ENCODE data around the gene RNF227.

Gene RNF227

GRCh38 chr17:7916385-7916682 is 245 bp upstream of the RNF227 start:
- no peak for DNase-seq
- no peak for TF ChIP-seq GATA1 (IDR thresholded peaks at IDR 0.05; ENCODE audit: low read depth, low read length)
- no peak for TF ChIP-seq POLR2A (IDR thresholded peaks at IDR 0.05; ENCODE audit: low read length)

GRCh38 chr17:7915179-7915610 is 894 bp downstream of the RNF227 start:
- DNase-seq = no peak
- TF ChIP-seq POLR2A (IDR thresholded peaks at IDR 0.05; ENCODE audit: low read length) (no peak), GATA1 (IDR thresholded peaks at IDR 0.05; ENCODE audit: low read depth, low read length) (no peak)

- no peak for TF ChIP-seq GATA1 (IDR thresholded peaks at IDR 0.05; ENCODE audit: low read depth, low read length)
- peak; percentile 86 to 91 for DNase-seq
These were observed 3.1 kb downstream of the RNF227 start for GRCh38 chr17:7912927-7913524.

GRCh38 chr17:7911116-7911515 is 5.0 kb downstream of the RNF227 start:
- no peak for DNase-seq
- TF ChIP-seq POLR2A (IDR thresholded peaks at IDR 0.05; ENCODE audit: low read length) (no peak), GATA1 (IDR thresholded peaks at IDR 0.05; ENCODE audit: low read depth, low read length) (no peak)

GRCh38 chr17:7910711-7911110 is 5.4 kb downstream of the RNF227 start:
- DNase-seq = no peak
- TF ChIP-seq POLR2A (IDR thresholded peaks at IDR 0.05; ENCODE audit: low read length) = no peak
- TF ChIP-seq GATA1 (IDR thresholded peaks at IDR 0.05; ENCODE audit: low read depth, low read length) = no peak

DNA sequence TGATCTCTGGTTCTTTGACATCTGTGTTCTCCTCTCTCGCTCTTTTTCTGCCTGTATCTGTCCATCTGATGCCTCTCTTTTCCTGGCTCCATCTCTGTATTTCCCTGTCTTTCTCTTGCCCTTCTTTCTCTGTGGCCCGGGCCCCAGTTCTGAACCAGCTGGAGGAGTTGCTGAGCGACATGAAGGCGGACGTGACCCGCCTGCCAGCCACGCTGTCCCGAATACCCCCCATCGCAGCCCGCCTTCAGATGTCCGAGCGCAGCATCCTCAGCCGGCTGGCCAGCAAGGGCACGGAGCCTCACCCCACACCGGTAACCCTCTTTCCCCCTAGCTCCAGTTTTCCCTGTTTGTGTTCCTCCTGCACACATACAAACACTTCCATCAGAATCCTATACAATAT is 5.8 kb downstream of the RNF227 start:
- DNase-seq = no peak
- no peak for TF ChIP-seq POLR2A (IDR thresholded peaks at IDR 0.05; ENCODE audit: low read length)
- TF ChIP-seq GATA1 (IDR thresholded peaks at IDR 0.05; ENCODE audit: low read depth, low read length) = no peak

- DNase-seq = no peak
- no peak for TF ChIP-seq POLR2A (IDR thresholded peaks at IDR 0.05; ENCODE audit: low read length)
- no peak for TF ChIP-seq GATA1 (IDR thresholded peaks at IDR 0.05; ENCODE audit: low read depth, low read length)
These were observed 7.0 kb downstream of the RNF227 start for GRCh38 chr17:7909089-7909488.

- TF ChIP-seq POLR2A (IDR thresholded peaks at IDR 0.05; ENCODE audit: low read length) = no peak
- no peak for TF ChIP-seq GATA1 (IDR thresholded peaks at IDR 0.05; ENCODE audit: low read depth, low read length)
These were observed 12.7 kb downstream of the RNF227 start for GRCh38 chr17:7903154-7904103.

GRCh38 chr17:7897773-7898172 is 18.3 kb downstream of the RNF227 start:
- DNase-seq = peak; percentile 56 to 59
- TF ChIP-seq POLR2A (IDR thresholded peaks at IDR 0.05; ENCODE audit: low read length) (no peak), GATA1 (IDR thresholded peaks at IDR 0.05; ENCODE audit: low read depth, low read length) (no peak)

More at GRCh38 chr17:7903154-7904103, 12.7 kb downstream of the RNF227 start:
- DNase-seq = no peak

GRCh38 chr17:7897090-7897489 is 19.0 kb downstream of the RNF227 start:
- TF ChIP-seq GATA1 (IDR thresholded peaks at IDR 0.05; ENCODE audit: low read depth, low read length) (no peak), POLR2A (IDR thresholded peaks at IDR 0.05; ENCODE audit: low read length) (no peak)
- no peak for DNase-seq

GRCh38 chr17:7894866-7895265 is 21.2 kb downstream of the RNF227 start:
- DNase-seq = no peak
- no peak for TF ChIP-seq GATA1 (IDR thresholded peaks at IDR 0.05; ENCODE audit: low read depth, low read length)
- no peak for TF ChIP-seq POLR2A (IDR thresholded peaks at IDR 0.05; ENCODE audit: low read length)

DNA sequence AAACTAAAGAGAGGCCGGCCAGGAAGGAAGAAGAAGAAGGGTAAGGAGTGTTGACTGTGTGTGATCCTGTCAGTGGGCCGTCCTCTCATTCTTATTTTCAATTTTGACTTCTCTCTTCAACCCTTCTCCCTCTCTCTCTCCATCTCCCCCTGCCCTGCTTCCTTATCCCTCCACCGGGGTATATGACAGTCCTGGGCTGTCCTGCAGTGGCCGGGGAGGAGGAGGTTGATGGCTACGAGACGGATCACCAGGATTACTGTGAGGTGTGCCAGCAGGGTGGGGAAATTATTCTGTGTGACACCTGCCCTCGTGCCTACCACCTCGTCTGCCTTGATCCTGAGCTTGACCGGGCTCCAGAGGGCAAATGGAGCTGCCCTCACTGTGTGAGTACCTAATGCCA is 21.9 kb downstream of the RNF227 start:
- no peak for DNase-seq
- no peak for TF ChIP-seq GATA1 (IDR thresholded peaks at IDR 0.05; ENCODE audit: low read depth, low read length)
- no peak for TF ChIP-seq POLR2A (IDR thresholded peaks at IDR 0.05; ENCODE audit: low read length)

- TF ChIP-seq POLR2A (IDR thresholded peaks at IDR 0.05; ENCODE audit: low read length) (no peak), GATA1 (IDR thresholded peaks at IDR 0.05; ENCODE audit: low read depth, low read length) (no peak)
- DNase-seq = no peak
These were observed 22.8 kb downstream of the RNF227 start for GRCh38 chr17:7893187-7893880.
